Keratinocyte (primary cell): ENCODE data around the gene SDF2L1. TPM values are rescaled to one million over a fixed set of nuclear protein-coding genes. Genes with fewer than 3 reads are reported as not detected.

ENCODE experiments used
- DNase-seq: peaks from one replicate; pipeline ENCODE4 v3.0.0-alpha.2; 2011; ENCODE audit warnings: low read depth, missing footprints, low spot score
- FAIRE-seq: peaks from 2 replicates; lab custom pipeline; 2011; peaks lifted over from hg19 to GRCh38; lab: Jason Lieb, UNC
- H2AFZ ChIP-seq: 2 replicates; pipeline ENCODE4 v1.6.0; 2012; ENCODE audit warnings: low read length, control low read depth, inconsistent platforms; ENCODE audit not compliant: control insufficient read depth
- H3K27ac ChIP-seq: 2 replicates; pipeline ENCODE4 v1.5.1; 2011; ENCODE audit warnings: low read length; ENCODE audit not compliant: control insufficient read depth, insufficient read depth
- H3K27me3 ChIP-seq: 3 replicates; pipeline ENCODE4 v1.6.0; 2011; ENCODE audit warnings: low read length; ENCODE audit not compliant: control insufficient read depth, insufficient read depth; ENCODE audit errors: extremely low read depth
- H3K36me3 ChIP-seq, 2 experiments: 2 replicates in 1 of 2; 3 replicates in 1 of 2; pipeline ENCODE4 v1.5.1; 2011; ENCODE audit warnings: low read length in 2 of 2, mild to moderate bottlenecking in 1 of 2; ENCODE audit not compliant: control insufficient read depth in 2 of 2, insufficient read depth in 2 of 2; ENCODE audit errors: extremely low read depth in 1 of 2
- H3K4me1 ChIP-seq: 3 replicates; pipeline ENCODE4 v1.5.1; 2011; ENCODE audit warnings: low read length; ENCODE audit not compliant: control insufficient read depth, insufficient read depth; ENCODE audit errors: extremely low read depth
- H3K4me2 ChIP-seq: 3 replicates; pipeline ENCODE4 v1.6.0; 2011; ENCODE audit warnings: low read depth, low read length; ENCODE audit not compliant: control insufficient read depth, insufficient read depth; ENCODE audit errors: extremely low read depth
- H3K4me3 ChIP-seq, 3 experiments: fragments of 200-600 bp in 1 of 3; sonication (generic) in 1 of 3; 2 replicates in 2 of 3; 3 replicates in 1 of 3; pipeline ENCODE4 v1.5.1; 2011 to 2016; ENCODE audit warnings: low read length in 3 of 3, mild to moderate bottlenecking in 3 of 3, control low read depth in 2 of 3, inconsistent platforms in 1 of 3, low read depth in 1 of 3, mixed read lengths in 1 of 3, mixed run types in 1 of 3, moderate library complexity in 1 of 3; ENCODE audit not compliant: control insufficient read depth in 2 of 3, insufficient read depth in 2 of 3; ENCODE audit errors: extremely low read depth in 1 of 3
- H3K79me2 ChIP-seq: 2 replicates; pipeline ENCODE4 v1.6.0; 2012; ENCODE audit warnings: low read length; ENCODE audit not compliant: control insufficient read depth, insufficient read depth
- H3K9ac ChIP-seq: 3 replicates; pipeline ENCODE4 v1.6.0; 2011; ENCODE audit warnings: low read length; ENCODE audit not compliant: control insufficient read depth, insufficient read depth; ENCODE audit errors: extremely low read depth
- H3K9me1 ChIP-seq: 3 replicates; pipeline ENCODE4 v1.6.0; 2011; ENCODE audit warnings: low read length; ENCODE audit not compliant: control insufficient read depth, insufficient read depth; ENCODE audit errors: extremely low read depth
- H3K9me3 ChIP-seq: 2 replicates; pipeline ENCODE4 v1.5.1; 2012; ENCODE audit warnings: low read depth, low read length; ENCODE audit not compliant: control insufficient read depth
- H4K20me1 ChIP-seq: 3 replicates; pipeline ENCODE4 v1.6.0; 2011; ENCODE audit warnings: low read length; ENCODE audit not compliant: control insufficient read depth, insufficient read depth; ENCODE audit errors: extremely low read depth
- CTCF ChIP-seq, 3 experiments: IDR thresholded peaks in 1 of 3; conservative IDR thresholded peaks in 1 of 3; optimal IDR thresholded peaks in 1 of 3; 2 replicates in 2 of 3; 3 replicates in 1 of 3; pipeline versions ENCODE3 to v1.5.1; 2011; ENCODE audit warnings: low read length in 3 of 3, mild to moderate bottlenecking in 3 of 3, moderate library complexity in 2 of 3, control low read depth in 1 of 3, inconsistent platforms in 1 of 3; ENCODE audit not compliant: insufficient read depth in 2 of 3; ENCODE audit errors: extremely low read depth in 1 of 3
- EZH2 ChIP-seq: IDR thresholded peaks from one replicate; pipeline ENCODE4 v1.6.1; 2012; ENCODE audit warnings: inconsistent platforms, mild to moderate bottlenecking, low read length, moderate library complexity
- dilution Hi-C: fragments of 300-500 bp; cut with MboI; formaldehyde crosslinking; loops from one replicate; pipeline ENCODE4 v1.7.0; 2020; ENCODE audit warnings: low sequenced_read_pairs; ENCODE audit not compliant: extremely low pct_ligation_motif_present
- polyA minus RNA-seq, 3 experiments: library from RNA; depleted of rRNA, polyadenylated mRNA; stranded (reverse); fragments of >200 nt; gene quantifications; 1 replicate in 1 of 3; 2 replicates in 1 of 3; 3 replicates in 1 of 3; pipeline ENCODE4 v1.2.3, GENCODE V29; 2011
- polyA plus RNA-seq, 5 experiments: library from polyadenylated mRNA; depleted of rRNA in 3 of 5; stranded (reverse) in 3 of 5; stranded (forward) in 1 of 5; unstranded in 1 of 5; fragments of >200 nt; gene quantifications; 1 replicate in 1 of 5; 2 replicates in 3 of 5; 3 replicates in 1 of 5; pipeline versions ENCODE4 v1.2.1 to v1.2.3, GENCODE V29; 2011 to 2012; ENCODE audit warnings: missing spikeins in 2 of 5, low read depth in 1 of 5, low replicate concordance in 1 of 5

SDF2L1 gene
- 23.2 to 33.1 TPM (median 25.6 TPM) in 3 replicates for polyA plus RNA-seq
- 4.1 TPM for polyA plus RNA-seq (2011; ENCODE audit: low read depth)
- polyA plus RNA-seq (2011; cell fraction: cytosol; rRNA removed), result 14.4 and 27.0 TPM in 2 replicates
- 13.4 and 18.9 TPM in 2 replicates for polyA plus RNA-seq (2011; cell fraction: nucleus; rRNA removed)
- 22.4 and 89.4 TPM in 2 replicates for polyA plus RNA-seq (2012; ENCODE audit: low replicate concordance)
- polyA minus RNA-seq, result 8.1 to 30.3 TPM (median 15.7 TPM) in 3 replicates
- 46.6 TPM for polyA minus RNA-seq (2011; cell fraction: cytosol; rRNA and poly(A)+ RNA removed)
- polyA minus RNA-seq (2011; cell fraction: nucleus; rRNA and poly(A)+ RNA removed), result 6.4 and 6.6 TPM in 2 replicates

GRCh38 chr22:21641789-21642583 lies at the start of gene SDF2L1:
Gene SDF2L1, plus strand, starts transcription at chr22:21642302. Its CDS starts 35 bp downstream, at chr22:21642337.
- FAIRE-seq, result peak; percentile 87
- H3K79me2 ChIP-seq, result peaks cover 21% of the 10 kb centered on the region
- TF ChIP-seq EZH2 (no peak), CTCF (optimal IDR thresholded peaks at IDR 0.05 in 1 of 3, IDR thresholded peaks at IDR 0.05 in 1 of 3, conservative IDR thresholded peaks at IDR 0.05 in 1 of 3; ENCODE audit: extremely low read depth in 1 of 3, insufficient read depth in 2 of 3, low read length in 3 of 3) (no peak)
- peak within 1 kb of the TSS; percentile 95 for H2AFZ ChIP-seq
- peaks cover 5 to 12% of the 10 kb centered on the region in 2 experiments for H3K36me3 ChIP-seq
- H3K9ac ChIP-seq, result peak within 1 kb of the TSS; percentile 91
- peak; percentile 90 for DNase-seq
- peaks cover 17% of the 10 kb centered on the region for H3K4me1 ChIP-seq
- dilution Hi-C loops, result no loop called here
- peak within 1 kb of the TSS; percentile 88 for H3K27ac ChIP-seq
- no peaks in the 10 kb centered on the region for H3K27me3 ChIP-seq
- H3K4me3 ChIP-seq, result peak within 1 kb of the TSS; percentile 73 to 89 (median 88)
- H4K20me1 ChIP-seq, result peaks cover 11% of the 10 kb centered on the region
- H3K9me1 ChIP-seq, result no peaks in the 10 kb centered on the region
- H3K9me3 ChIP-seq, result no peaks in the 10 kb centered on the region
- peak within 1 kb of the TSS; percentile 99 for H3K4me2 ChIP-seq

- peaks cover 36% of the 10 kb centered on the region for H4K20me1 ChIP-seq
- dilution Hi-C loops, result no loop called here
Measured at GRCh38 chr22:21592422-21592821, 49.7 kb upstream of the SDF2L1 start.

More at GRCh38 chr22:21592422-21592821, 49.7 kb upstream of the SDF2L1 start:
- H3K27ac ChIP-seq, result no peak overlapping the region
- TF ChIP-seq CTCF (optimal IDR thresholded peaks at IDR 0.05 in 1 of 3, IDR thresholded peaks at IDR 0.05 in 1 of 3, conservative IDR thresholded peaks at IDR 0.05 in 1 of 3; ENCODE audit: extremely low read depth in 1 of 3, insufficient read depth in 2 of 3, low read length in 3 of 3), result no peak
- no peak for TF ChIP-seq EZH2
- H3K4me1 ChIP-seq, result no peaks in the 10 kb centered on the region
- FAIRE-seq (no peak), DNase-seq (no peak)
- H2AFZ ChIP-seq, result no peak overlapping the region
- no peak overlapping the region for H3K4me2 ChIP-seq
- H3K27me3 ChIP-seq, result no peaks in the 10 kb centered on the region
- H3K79me2 ChIP-seq, result peaks cover 96% of the 10 kb centered on the region
- no peak overlapping the region for H3K4me3 ChIP-seq
- H3K9me3 ChIP-seq, result no peaks in the 10 kb centered on the region
- H3K36me3 ChIP-seq, result peaks cover 30 to 31% of the 10 kb centered on the region in 2 experiments
- peaks cover 6% of the 10 kb centered on the region for H3K9me1 ChIP-seq
- H3K9ac ChIP-seq, result no peak overlapping the region
